Activated T-cell treated with anti-CD3 and anti-CD28 coated beads, Interleukin-2, amount 50 U/mL, for 1 hour (primary cell): ENCODE data around the gene TTLL8.

Source experiments
- DNase-seq: peaks from one replicate; pipeline ENCODE4 v3.0.0-alpha.2; 2020

Gene TTLL8

DNA sequence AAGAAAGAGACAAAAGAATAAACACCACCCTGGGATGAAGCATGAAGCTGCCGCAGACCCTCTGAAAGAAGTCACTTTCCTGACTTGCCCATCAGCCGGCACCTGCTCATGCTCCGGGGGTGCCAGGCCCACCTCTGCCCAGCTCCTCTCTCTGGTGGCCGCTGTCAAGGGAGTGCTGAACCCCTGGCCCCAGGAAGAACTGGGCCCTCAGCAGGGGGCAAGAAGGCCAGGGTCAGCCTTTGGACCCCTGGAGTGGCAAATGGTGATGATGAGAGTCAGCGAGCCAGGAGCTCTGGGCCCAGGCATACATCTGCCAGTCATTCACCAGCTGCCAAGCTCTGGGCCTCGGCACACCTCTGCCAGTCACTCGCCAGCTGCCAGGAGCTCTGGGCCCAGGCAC is 17.4 kb downstream of the TTLL8 start:
- no peak for DNase-seq

DNA sequence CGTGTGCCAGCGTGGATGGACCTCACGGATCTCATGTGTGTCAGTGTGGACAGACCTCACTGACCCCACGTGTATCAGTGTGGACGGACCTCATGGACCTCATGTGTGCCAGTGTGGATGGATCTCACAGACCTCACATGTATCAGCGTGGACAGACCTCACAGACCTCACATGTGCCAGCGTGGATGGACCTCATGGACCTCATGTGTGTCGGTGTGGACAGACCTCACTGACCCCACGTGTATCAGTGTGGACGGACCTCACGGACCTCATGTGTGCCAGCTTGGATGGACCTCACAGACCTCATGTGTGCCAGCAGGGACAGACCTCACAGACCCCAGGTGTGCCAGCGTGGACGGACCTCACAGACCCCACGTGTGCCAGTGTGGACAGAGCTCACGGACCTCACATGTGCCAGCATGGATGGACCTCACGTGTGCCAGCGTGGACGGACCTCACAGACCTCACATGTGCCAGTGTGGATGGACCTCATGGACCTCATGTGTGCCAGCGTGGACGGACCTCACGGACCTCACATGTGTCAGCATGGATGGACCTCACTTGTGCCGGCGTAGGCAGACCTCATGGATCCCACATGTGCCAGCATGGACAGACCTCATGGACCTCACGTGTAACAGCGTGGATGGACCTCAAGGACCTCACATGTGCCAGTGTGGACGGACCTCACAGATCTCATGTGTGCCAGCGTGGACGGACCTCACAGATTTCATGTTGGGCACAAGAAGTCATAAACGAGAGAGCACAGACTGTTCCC is 18.2 kb downstream of the TTLL8 start:
- DNase-seq, result no peak

DNA sequence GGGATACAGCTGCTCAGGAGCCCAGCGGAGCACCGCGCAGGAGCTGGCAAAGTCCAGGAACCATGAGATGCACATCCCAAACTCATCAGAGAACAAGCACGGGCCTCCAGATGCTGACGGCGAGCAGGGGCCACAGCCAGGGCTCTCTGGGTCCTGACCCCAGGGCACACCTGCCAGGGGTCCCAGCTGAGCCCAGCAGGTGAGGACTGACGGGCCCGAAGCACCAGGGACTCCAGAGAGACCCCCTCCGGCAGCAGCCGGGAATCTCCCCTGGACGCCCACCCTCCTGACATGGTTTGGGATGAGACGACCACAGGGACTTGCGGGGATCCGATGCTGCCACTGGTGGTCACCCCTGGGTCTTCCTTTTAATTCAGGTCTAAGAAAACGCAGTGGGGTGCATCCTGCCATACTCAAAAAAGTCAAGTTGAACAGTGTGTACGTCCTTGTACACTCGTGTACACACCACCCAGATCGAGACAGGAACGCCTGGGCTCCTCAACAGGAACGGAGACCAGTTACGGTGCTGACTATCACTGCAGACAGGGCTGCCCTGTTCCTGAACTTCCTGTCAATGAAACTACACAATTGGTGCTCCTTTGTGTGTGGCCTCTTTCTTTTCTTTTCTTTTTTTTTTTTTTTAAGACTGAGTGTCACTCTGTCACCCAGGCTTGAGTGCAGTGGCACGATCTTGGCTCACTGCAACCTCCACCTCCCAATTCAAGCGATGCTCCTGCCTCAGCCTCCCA is 21.9 kb downstream of the TTLL8 start:
- no peak for DNase-seq

DNA sequence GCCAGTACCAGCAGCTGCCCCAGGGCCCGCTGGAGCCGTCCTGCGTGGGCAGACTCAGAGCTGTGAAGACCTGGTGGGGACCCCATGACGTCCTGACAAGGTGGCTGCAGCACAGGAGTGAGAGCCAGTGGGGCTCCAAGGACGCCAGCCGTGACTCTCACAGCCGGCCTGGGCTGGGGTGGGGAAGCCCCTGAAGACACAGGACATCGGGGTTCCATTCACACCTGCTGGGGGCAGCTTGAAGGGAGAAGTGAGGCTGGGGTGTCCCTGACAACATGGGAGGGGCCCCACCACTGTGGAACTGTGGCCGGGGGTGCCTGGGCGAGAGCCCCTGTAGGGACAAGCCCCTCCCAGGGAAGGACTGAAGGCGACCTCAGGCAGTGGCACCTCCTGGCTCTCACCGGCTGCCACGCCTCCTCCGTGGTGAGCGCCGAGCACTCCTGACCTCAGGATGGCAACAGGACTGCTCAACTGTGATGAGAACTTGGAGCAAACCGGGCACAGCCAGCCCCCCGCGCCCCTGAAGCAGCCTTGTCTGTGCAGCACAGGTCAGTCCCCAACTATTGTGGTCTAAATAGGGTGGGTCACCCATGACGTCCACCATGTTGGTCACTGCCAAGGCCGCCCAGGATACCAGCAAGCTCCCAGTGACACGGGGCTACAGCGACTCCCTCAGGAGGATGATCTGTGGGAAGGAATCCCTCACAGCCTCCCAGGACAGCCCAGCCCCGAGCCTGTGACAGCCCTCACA is 22.8 kb downstream of the TTLL8 start:
- DNase-seq, result no peak

DNA sequence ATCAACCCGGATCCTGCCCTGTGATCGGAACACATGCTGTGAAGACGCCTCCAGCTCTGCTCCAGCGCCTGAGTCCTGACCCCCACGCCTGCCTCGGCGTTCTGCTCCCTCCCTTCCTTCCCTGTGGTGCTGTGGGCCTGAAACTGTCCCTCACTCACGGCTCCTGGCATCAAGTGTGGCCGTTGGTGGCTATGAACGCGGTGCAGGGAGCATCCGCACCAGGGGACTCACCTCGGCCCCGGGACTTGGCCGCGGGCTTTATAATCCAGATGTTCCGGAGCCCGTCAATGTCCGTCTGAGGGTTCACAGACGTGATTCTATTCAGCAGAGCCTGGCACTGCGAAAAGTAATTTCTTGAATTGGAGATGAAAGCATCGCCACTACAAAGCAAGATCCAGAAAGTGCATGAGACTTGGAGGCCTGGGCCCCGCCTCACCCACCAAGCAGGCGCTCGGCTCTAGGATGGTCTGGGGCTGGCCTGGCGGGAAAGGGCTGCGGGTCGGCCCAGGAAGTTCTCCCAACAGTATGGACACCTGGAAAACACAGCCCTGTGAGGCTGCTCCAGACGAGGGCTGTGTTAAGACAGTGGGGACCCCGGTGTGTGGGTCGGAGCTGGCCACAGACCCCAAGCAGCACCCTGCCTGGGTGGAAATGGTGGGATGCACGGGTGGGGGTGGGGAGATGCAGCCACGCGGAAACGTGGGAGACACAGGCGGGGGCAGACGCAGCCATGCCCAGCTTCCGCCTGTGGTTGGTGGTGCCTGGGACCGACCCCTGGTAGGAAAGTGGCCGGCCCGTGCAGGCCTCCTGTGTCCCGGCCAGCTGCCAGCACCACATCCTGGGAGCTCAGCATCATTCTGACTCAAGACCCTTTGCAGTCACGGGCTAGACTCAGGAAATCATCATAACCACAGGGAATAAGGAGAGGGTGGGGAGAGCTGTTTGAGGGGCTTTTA is 23.7 kb downstream of the TTLL8 start:
- no peak for DNase-seq

DNA sequence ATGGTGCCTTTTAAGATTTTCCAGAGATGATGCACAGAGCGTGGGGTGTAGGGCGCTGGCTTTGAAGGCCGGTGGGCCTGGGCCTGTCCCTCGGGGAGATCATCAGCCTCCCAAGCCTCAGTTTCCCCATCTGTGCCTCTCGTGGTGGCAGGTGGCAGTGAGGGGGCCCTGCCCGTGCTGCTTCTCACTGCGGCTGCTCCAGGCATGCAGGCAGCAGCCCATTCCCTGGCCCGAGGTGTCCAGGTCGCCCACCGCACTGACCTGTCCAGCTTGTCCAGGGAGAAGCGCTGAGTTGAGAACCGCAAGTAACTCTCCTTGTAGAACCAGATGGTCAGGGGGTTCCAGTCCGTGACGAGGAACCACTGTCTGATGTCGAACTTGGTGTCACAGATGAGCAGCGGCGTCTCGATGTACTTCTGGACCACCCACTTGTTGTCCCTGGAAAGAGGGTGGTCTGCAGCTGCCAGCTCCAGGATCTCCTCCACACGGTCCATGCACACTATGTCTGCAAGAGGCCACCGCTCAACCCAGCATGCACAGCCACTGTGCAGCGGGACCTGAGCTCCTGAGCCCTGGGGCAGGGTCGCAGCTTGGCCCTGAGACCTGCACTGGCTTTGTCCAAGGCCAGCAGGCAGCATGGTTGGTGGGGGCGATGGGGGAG is 25.0 kb downstream of the TTLL8 start:
- DNase-seq, result no peak

DNA sequence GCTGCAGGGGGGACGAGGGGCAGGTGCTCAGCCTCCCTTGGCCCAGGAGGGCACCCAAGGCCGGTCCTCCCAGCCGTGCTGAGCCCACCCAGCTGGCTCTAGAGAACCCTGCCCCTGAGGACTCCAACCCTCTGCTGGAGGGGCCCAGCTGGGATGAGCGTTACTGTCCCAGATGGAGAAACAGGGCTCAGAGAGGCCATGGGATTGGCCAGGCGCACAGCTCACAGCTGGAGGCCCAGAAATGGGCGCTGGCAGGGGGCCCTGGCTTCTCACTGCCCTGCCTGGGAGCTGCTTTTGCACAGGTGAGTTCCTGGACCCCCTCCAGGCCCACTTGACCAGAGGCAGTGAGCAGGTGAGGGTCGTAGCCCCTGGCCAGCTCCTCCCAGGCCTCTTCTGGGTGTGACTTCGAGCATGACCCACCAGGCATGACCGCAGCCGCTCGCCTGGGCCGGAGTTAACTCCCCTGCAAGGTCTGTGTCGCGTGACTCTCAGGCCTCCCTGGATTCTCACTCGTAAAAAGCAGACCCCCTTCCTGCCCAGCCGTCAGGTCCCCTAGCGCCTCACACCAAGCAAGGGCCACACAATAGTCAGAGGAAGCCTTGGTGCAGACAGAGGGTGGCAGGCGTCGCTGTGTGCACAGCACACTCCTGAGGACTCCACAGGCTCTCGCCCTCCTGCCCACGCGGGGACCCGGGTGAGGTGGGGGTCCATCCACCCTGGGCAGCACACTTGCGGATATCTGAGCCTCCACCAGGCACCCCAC is 25.8 kb downstream of the TTLL8 start:
- DNase-seq, result peak; percentile 16

DNA sequence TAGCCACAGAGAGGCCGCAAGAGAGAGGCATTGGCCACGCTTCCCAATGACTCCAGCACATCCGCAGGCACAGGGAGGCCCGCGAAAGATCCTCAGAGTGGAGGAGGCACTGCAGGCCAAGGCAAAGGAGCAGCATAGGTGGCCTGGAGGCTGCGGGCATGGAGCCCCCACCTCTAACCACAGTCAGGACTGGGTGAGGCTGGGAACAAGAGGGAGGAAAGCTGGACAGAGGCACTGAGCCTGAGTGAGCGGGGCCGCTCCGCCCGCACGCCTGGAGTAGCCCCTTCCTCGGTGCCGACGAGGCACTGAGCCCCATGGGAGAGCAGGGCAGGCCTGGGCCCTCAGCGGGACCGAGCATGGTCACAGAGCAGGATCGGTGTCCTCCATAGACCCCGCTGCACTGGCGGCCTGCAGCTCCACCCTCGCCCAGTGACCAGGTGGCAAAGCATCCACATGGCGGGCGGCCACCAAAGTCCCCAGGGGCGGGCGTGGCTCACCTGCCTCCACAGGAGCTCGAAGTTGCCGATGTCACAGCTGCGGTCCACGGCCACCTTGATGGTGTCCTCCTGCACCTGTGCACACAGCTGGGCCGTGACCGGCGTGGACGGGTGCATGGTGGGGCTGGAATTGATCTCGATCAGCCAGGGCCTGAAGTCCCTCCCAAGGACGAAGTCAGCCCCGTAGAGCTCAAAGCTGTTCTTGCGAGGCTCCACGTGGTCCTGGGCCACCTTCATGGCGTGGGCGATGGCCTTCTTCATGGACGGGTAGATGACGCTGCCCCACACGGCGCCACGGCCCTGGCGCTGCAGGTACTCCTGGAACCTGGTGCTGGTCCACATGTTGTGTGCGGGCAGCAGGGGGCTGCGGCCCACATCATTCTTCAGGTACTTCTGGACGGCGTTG is 26.7 kb downstream of the TTLL8 start:
- DNase-seq, result peak; percentile 17

DNA sequence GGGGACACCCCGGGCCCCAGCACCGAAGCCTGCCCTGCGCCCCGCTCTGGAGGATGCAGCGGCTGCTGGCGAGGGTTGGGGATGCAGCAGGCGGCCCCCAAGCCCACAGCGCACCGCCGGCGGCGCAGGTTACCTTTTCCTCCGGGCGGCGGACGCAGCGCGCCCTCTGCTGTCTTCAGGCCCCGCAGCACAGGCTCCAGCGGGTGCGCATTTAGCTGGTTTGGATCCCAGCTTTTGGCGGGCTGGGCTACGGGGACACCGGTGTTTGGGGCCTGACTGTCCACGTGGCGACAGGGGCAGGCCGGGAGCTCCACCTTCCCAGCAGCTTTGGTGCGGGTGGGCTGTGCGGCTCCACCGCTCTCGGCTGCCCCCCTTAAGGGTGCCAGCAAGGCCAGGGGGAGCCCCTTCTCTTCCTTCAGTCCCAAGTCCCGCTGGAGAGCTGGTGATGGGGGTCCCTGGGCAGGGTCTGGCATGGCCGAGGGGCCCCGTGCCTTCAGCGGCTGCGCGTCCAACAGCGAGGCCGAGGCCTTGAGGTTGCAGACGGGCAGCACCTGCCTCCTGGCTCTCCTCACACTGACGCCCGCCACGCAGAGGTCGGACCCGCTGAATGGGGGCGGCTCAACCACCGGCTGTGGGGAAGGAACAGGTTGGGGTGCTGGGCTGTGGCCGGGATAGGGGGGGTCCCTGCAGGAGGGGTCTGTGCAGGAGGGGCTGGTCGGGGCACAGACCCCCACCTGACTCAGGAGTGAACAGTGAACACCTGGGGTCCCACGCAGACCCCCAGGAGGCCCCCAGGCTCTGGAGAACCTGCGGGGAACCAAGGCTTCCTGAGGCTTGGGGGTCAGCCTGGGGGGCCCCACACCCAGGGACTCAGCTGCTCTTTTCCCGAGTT is 27.6 kb downstream of the TTLL8 start:
- peak; percentile 88 for DNase-seq

DNA sequence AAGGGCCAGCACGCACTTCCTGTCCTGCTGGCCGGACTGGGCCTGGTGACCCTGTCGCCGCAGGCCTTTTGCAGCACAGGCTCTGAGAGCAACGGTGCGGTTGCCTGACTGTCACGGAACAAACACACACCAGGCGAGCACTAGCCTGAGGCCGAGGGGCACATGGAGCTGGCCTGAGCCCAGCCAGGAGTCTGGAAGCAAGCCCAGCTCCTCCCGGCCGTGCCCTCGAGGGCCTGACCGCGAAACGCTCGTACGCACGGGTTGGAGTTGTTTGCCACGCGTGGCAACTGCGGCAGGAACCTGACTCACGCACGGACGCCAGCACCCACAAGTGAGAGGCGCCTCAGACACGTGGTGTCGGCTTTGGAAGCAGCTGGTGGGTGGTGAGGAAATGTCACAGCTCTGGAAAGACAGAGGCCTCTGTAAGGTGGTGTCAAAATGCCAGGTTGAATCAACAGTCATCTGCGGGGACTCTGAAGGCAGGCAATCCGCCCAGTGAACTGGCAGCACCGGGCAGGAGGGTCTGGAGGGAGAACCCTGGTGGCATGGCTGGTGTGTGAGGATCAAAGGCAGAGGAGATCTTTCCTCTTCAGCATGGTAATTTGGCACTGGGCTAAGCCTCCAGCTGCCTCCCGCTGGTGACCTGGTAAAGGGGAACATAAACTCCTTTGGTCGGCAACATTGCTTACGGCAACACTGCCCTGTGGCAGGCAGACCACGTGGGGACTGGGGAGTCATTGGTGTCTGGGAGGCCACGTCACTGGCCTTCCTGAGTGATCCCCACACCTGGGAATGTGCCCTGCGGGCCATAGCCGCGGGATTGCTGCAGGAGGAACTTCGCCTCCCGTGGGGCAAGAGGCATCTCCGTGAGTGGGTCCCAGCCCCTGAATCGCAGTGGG is 30.2 kb downstream of the TTLL8 start:
- DNase-seq, result peak; percentile 58

DNA sequence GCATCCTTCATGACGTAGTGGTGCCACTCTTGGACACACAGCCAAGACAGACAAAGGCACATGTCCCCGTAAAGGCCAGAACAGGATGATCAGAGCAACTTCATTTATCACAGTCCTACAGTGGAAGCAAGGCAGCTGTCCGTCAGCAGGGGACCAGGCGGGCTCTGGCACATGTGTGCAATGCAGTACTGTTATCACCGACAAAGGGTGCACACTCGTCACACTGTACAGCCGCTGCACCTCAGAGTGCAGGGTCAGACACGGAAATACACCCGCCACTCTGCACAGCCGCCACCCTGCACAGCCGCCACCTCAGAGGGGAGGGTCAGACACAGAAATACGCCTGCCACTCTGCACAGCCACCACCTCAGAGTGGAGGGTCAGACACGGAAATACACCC is 32.1 kb downstream of the TTLL8 start:
- no peak for DNase-seq

DNA sequence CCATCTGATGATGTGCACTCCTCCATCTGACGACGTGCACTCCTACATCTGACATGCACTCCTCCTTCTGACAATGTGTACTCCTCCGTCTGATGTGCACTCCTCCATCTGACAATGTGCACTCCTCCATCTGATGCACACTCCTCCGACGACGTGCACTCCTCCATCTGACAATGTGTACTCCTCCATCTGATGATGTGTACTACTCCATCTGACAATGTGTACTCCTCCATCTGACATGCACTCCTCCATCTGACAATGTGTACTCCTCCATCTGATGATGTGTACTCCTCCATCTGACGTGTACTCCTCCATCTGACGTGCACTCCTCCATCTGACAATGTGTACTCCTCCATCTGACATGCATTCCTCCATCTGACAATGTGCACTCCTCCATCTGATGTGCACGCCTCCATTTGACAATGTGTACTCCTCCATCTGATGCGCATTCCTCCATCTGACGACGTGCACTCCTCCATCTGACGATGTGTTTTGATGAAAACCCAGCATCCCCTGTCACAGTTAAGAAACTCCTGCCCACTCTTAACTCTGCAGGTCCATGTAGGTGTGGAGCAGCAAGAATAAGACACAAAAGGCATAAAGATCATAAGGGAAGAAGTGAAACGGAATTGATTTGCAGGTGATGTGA is 35.8 kb downstream of the TTLL8 start:
- DNase-seq, result no peak

DNA sequence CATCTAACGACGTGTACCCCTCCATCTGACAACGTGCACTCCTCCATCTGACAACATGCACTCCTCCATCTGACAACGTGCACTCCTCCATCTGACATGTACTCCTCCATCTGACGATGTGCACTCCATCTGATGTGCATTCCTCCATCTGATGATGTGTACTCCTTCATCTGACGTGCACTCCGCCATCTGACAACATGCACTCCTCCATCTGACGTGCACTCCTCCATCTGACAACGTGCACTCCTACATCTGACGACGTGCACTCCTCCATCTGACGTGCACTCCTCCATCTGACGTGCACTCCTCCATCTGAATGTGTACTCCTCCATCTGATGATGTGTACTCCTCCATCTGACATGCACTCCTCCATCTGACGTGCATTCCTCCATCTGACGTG is 37.5 kb downstream of the TTLL8 start:
- no peak for DNase-seq

DNA sequence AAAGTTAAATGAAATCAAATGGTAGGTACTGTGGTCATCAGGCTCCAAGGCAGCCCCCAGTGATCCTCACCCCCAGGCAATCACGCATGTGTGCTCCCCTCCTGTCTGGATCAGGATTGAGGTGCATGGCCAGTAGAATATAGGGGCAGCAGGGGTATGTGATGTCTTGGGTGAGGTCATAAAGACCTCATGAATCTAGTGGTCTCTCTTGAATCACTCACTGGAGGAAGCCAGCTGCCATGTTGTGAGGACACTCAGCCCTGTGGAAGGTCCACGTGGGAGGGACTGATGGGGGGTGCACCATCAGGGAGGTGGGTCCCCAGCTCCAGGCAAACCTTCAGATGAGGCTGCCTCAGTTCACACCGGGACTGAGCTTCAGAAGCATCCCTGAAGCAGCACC is 38.8 kb downstream of the TTLL8 start:
- DNase-seq, result peak; percentile 22

DNA sequence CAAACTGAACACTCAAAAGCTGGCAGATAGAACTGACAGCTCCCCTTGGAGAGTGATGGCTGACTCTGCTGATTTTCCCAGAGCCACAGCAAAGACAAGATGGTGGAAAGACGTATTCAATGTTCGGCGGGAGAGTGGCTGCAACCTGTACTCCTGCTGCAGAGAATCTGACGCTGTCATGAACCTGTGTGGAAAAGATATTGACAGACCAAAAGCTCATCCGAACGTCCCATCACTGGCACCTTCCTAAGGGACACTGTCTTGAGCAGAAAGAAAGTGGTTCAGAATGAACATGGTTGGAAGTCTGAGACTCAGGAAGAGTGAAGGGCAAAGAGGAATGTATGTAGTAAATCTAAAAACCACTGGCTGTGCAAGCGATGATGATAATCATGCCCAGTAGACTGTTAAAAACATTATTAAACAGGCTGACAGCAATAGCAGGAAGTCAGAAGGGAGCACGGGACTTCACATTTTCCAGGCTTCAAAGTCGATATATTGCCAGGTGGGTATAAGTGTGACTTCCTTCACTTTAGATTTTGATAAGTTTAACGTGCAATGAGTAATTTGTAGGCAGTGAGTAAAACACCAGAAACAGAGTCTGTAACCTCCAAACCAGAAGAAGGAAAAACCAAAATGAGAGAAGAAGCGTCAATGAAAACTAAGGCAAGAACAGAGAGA is 39.4 kb downstream of the TTLL8 start:
- no peak for DNase-seq

DNA sequence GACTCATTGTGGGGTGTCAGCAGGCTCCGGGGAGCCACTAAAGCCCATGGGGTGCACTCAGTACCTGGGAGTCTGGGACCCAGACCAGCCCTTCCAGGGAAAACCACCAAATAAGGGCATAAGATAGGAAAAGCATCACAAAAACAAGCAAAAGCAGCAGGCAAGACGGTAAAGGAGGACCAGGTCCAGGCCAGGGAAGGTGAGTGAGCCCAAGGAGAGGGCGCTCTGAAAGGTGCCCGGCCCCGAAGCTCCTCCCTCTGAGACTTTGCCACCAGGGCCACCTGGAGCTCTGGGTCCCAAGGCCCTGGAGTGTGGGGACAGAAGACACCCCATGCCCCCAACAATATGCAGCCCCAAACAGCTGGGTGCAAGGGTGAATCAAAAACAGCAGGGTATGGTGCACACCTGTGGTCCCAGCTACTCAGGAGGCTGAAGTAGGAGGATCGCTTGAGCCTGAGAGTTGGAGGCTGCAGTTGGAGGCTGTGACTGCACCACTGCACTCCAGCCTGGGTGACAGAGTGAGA is 40.3 kb downstream of the TTLL8 start:
- no peak for DNase-seq
